GM21619 (cell line): ENCODE results near the gene MED27.
A peak's percentile ranks its signal among the peaks of the same experiment; 100 is the strongest.

Source experiments
- ATAC-seq: cut with Tn5 transposase; IDR thresholded peaks from one replicate; pipeline ENCODE4 v1.9.1; 2021; ENCODE audit not compliant: unreplicated experiment

The MED27 gene

GRCh38 chr9:132079391-132080091 lies at the start of gene MED27:
Gene MED27 (minus strand): TSS chr9:132079867. CDS start chr9:132079844, 23 bp downstream.
- ATAC-seq = peak; percentile 91

DNA sequence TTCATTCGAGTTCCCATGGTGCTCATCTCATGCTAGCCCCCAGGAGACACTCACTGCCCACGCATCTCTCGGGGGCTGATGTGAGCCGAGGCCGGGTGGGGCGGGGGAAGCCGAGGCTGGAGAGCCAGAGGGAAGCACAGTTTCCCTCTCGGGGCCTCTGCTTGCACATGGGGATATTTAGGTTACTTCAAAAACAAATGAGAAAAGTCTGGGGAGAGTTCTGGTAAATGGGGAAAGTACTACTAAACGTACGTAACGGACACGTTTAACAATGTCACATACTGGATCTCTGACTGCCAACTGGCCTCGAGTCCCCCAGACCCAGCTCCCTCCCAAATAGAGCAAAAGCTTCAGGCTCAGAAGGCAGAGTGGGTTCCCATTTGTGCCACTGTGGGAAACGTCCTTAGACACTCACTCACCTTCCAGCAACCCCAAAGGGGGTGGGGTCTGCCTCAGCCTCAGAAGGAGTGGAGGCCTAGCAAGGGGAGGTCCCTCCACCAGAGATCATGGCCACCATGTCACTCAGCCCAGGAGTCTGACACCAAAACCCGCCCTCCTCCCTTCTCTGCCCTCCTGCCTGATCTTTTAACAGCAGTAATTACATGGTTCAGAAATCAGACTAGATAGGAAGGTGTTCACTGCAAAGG lies 48.3 kb upstream of the MED27 start:
- ATAC-seq = no peak

- no peak for ATAC-seq
Observed at GRCh38 chr9:132126680-132127236, 47.1 kb upstream of the MED27 start.

GRCh38 chr9:132125944-132126679 lies 46.4 kb upstream of the MED27 start:
- no peak for ATAC-seq

GRCh38 chr9:132125361-132125760 lies 45.7 kb upstream of the MED27 start:
- no peak for ATAC-seq

DNA sequence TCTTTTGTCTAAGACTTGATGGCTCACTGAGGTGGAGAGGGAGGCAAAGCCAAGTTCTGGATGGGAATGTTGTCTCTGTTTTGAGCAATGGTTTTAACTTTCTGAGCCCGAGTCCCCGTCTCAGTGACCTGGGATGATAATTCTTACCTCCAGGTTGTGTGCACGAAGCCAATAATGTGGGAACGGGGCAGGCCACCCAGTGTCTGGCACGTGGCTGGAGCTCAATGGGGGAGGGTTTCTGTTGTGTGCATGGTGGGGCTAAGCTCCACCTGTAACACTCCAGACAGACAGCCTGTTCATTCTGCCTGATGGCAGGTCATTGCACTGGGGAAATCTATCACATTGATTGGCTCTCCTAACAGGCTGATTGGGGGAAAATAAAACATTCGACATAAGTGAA lies 45.1 kb upstream of the MED27 start:
- ATAC-seq = no peak

GRCh38 chr9:132121021-132121420 lies 41.4 kb upstream of the MED27 start:
- ATAC-seq = no peak

- ATAC-seq = no peak
Observed at GRCh38 chr9:132117694-132118093, 38.0 kb upstream of the MED27 start.

DNA sequence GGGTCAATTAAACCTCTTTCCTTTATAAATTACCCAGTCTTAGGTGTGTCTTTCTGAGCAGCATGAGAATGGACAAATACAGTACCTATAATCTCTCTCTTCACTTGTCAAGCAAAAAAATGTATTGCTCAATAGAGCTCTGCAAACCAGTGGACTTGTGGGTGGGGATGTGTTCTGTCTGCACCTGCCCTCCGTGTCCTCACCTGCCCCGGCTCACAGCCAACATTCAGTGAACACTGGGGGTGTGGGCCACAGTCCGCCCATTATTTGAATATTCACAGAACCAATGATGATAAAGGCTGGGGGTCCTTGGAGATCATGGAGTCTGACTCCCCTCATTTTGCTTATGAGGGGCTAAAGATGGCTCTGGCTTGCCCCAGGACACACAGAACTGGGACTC lies 36.9 kb upstream of the MED27 start:
- ATAC-seq = no peak

GRCh38 chr9:132114102-132114707 lies 34.5 kb upstream of the MED27 start:
- no peak for ATAC-seq

GRCh38 chr9:132109291-132109690 lies 29.6 kb upstream of the MED27 start:
- no peak for ATAC-seq

DNA sequence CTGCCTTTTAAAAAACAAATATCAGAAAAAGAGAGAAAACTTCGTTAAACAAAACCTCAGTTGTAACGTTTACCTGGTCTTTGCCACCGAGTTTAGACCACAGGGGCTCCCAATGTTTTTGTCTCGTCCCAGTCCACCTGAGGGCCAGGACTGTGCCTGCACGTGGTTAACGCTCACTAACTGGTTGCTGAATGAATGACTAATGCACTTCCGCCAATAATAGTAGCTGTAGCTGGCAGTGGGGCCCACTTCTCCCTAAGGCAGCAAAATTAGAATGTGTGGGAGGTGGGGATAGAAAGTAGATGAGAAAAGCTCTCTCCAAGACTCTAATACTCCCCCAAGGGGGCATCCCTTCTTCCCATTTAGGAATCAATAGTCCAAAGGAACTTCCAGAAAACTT lies 29.1 kb upstream of the MED27 start:
- no peak for ATAC-seq

DNA sequence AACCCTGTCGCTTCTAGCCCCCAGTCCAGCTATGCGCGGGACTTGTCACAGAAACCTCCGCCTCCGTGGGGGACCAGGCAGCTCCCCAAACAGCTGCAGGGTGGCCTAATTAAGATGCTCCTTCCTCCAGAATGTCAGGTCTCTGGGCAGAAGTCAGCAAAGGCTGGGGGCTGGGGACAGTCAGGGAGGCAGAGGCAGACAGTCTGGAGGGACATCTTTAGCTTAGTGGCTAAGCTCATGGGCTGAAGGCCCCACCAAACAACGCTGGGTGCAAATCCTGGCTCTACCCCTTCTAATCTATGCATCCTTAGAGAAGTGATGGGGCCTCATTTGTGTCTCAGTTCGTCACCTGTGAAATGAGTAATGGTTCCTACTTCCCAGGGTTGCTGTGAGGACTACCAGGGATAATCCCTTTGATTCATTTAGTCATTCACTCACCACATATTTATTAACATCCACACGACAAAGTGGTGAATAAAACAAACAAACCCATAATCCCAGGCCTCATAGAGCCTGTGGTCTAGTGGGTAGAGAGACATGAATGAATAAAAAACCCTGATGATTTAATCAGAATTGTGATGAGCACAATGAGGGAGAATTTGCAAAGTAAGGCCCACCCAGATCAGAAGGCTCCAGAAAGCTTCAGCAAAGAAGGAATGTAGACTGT lies 20.2 kb upstream of the MED27 start:
- no peak for ATAC-seq

- ATAC-seq = no peak
Observed at GRCh38 chr9:132099167-132099566, 19.5 kb upstream of the MED27 start.

DNA sequence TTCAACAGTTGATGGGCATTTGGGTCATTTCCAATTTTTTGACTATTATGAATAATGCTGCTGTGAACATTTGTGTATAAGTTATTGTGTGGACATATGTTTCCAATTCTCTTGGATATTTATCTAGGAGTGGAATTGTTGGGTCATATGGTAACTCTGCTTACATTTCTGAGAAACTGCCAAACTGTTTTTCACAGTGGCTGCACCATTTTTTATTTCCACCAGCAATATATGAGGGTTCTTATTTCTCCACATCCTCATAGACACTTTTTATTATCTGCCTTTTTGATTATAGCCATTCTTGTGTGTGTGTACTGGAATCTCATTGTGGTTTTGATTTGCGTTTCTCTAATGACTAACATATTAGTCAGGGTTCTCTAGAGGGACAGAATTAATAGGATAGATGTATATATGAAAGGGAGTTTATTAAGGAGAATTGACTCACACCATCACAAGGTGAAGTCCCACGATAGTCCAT lies 14.7 kb upstream of the MED27 start:
- ATAC-seq = no peak

GRCh38 chr9:132090771-132091170 lies 11.1 kb upstream of the MED27 start:
- ATAC-seq = no peak

GRCh38 chr9:132087438-132088030 lies 7.9 kb upstream of the MED27 start:
- no peak for ATAC-seq

GRCh38 chr9:132082188-132082587 lies 2.5 kb upstream of the MED27 start:
- no peak for ATAC-seq

DNA sequence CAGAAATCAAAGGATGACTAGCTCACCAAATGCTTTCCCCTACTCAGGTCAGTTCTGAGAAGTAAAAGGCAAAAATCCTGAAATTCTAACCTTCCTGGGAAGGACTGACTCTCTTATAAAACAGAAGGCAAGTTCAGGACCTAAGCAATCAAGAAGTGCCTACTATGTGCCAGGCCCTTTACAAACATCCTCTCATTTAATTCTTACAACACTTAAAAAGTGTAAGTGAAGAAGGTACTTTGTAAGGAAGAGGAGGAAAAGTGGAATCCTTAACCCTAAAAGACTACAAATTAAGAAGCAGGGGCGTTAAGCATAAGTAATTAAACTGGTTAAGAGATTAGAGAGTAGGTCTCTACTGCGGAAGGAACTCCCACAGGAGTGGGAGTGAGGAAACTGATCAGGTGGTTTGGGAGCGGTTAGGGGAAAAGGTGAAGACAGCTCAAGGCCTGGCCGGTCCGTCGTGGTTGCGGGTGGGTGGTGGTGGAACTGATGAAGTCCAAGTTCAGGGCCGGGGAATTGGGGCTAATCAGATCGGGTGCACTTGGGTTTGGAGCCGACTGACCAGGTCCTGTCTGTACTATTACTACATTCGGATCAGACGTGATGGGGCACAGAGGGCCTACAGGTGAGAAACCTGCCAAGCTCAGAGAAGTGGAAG lies 839 bp downstream of the MED27 start:
- ATAC-seq = no peak
